ENCODE measurements around the gene KCNN1. TPM values are rescaled to one million over a fixed set of nuclear protein-coding genes. Genes with fewer than 3 reads are reported as not detected.

The KCNN1 gene
- total and polyA plus RNA-seq, 2 donors (not counting 1 experiment from before 2014, with no cell fraction given): under 0.01 TPM; not detected in 1

GRCh38 chr19:17951990-17952976 is 14.6 kb upstream of the KCNN1 start:
- Histone ChIP-seq H3K4me2 (ENCODE audit: extremely low read depth, insufficient read depth, low read length) (no peak overlapping the region), H3K9me3 (ENCODE audit: control insufficient read depth, insufficient read depth, low read depth, low read length) (no peaks in the 10 kb centered on the region), H2AFZ (ENCODE audit: low read length) (no peak overlapping the region), H3K27me3 (ENCODE audit: control insufficient read depth, insufficient read depth, low read length) (peaks cover 45% of the 10 kb centered on the region), H3K4me1 (ENCODE audit: control insufficient read depth, extremely low read depth, insufficient read depth, low read length) (peaks cover 2% of the 10 kb centered on the region), H3K79me2 (ENCODE audit: control insufficient read depth, insufficient read depth, low read length) (no peaks in the 10 kb centered on the region), H3K9ac (ENCODE audit: insufficient read depth, low read length) (no peak overlapping the region), H3K27ac (ENCODE audit: insufficient read depth, low read length) (no peak overlapping the region), H3K4me3 (replicated peaks in 1 of 4; ENCODE audit: control extremely low read depth in 1 of 4, insufficient read depth in 1 of 4, low read depth in 3 of 4, low read length in 4 of 4) (no peak overlapping the region), H4K20me1 (ENCODE audit: control insufficient read depth, extremely low read depth, insufficient read depth, low read length) (no peaks in the 10 kb centered on the region), H3K36me3 (ENCODE audit: control insufficient read depth, insufficient read depth, low read length) (no peaks in the 10 kb centered on the region)
- DNase-seq (ENCODE audit: low read depth in 2 of 2): no peak
- TF ChIP-seq CTCF (conservative IDR thresholded peaks at IDR 0.05 in 1 of 2, IDR thresholded peaks at IDR 0.05 in 1 of 2; ENCODE audit: low read depth in 1 of 2, low read length in 2 of 2): no peak
- TF ChIP-seq EZH2 (IDR thresholded peaks at IDR 0.05; ENCODE audit: low read length, missing control alignments): peak; percentile 98

GRCh38 chr19:17953316-17953801 is 13.5 kb upstream of the KCNN1 start:
- TF ChIP-seq CTCF (conservative IDR thresholded peaks at IDR 0.05 in 1 of 2, IDR thresholded peaks at IDR 0.05 in 1 of 2; ENCODE audit: low read depth in 1 of 2, low read length in 2 of 2) (no peak), EZH2 (IDR thresholded peaks at IDR 0.05; ENCODE audit: low read length, missing control alignments) (no peak)
- H3K4me1 ChIP-seq (ENCODE audit: control insufficient read depth, extremely low read depth, insufficient read depth, low read length): peaks cover 2% of the 10 kb centered on the region
- no peak overlapping the region for H3K4me3 ChIP-seq (replicated peaks in 1 of 4; ENCODE audit: control extremely low read depth in 1 of 4, insufficient read depth in 1 of 4, low read depth in 3 of 4, low read length in 4 of 4)
- no peak for DNase-seq (ENCODE audit: low read depth in 2 of 2)
- no peak overlapping the region for H3K9ac ChIP-seq (ENCODE audit: insufficient read depth, low read length)
- no peaks in the 10 kb centered on the region for H3K9me3 ChIP-seq (ENCODE audit: control insufficient read depth, insufficient read depth, low read depth, low read length)
- no peak overlapping the region for H3K4me2 ChIP-seq (ENCODE audit: extremely low read depth, insufficient read depth, low read length)
- no peaks in the 10 kb centered on the region for H4K20me1 ChIP-seq (ENCODE audit: control insufficient read depth, extremely low read depth, insufficient read depth, low read length)
- no peak overlapping the region for H2AFZ ChIP-seq (ENCODE audit: low read length)
- no peaks in the 10 kb centered on the region for H3K36me3 ChIP-seq (ENCODE audit: control insufficient read depth, insufficient read depth, low read length)
- no peak overlapping the region for H3K27ac ChIP-seq (ENCODE audit: insufficient read depth, low read length)
- H3K27me3 ChIP-seq (ENCODE audit: control insufficient read depth, insufficient read depth, low read length): peaks cover 48% of the 10 kb centered on the region
- H3K79me2 ChIP-seq (ENCODE audit: control insufficient read depth, insufficient read depth, low read length): no peaks in the 10 kb centered on the region

GRCh38 chr19:17953869-17954268 is 13.0 kb upstream of the KCNN1 start:
- Histone ChIP-seq H3K27ac (ENCODE audit: insufficient read depth, low read length) (no peak overlapping the region), H2AFZ (ENCODE audit: low read length) (no peak overlapping the region), H3K4me1 (ENCODE audit: control insufficient read depth, extremely low read depth, insufficient read depth, low read length) (peaks cover 2% of the 10 kb centered on the region), H3K4me3 (replicated peaks in 1 of 4; ENCODE audit: control extremely low read depth in 1 of 4, insufficient read depth in 1 of 4, low read depth in 3 of 4, low read length in 4 of 4) (no peak overlapping the region), H3K9me3 (ENCODE audit: control insufficient read depth, insufficient read depth, low read depth, low read length) (no peaks in the 10 kb centered on the region), H3K36me3 (ENCODE audit: control insufficient read depth, insufficient read depth, low read length) (no peaks in the 10 kb centered on the region), H4K20me1 (ENCODE audit: control insufficient read depth, extremely low read depth, insufficient read depth, low read length) (no peaks in the 10 kb centered on the region), H3K27me3 (ENCODE audit: control insufficient read depth, insufficient read depth, low read length) (peaks cover 48% of the 10 kb centered on the region), H3K9ac (ENCODE audit: insufficient read depth, low read length) (no peak overlapping the region), H3K4me2 (ENCODE audit: extremely low read depth, insufficient read depth, low read length) (no peak overlapping the region), H3K79me2 (ENCODE audit: control insufficient read depth, insufficient read depth, low read length) (no peaks in the 10 kb centered on the region)
- TF ChIP-seq CTCF (conservative IDR thresholded peaks at IDR 0.05 in 1 of 2, IDR thresholded peaks at IDR 0.05 in 1 of 2; ENCODE audit: low read depth in 1 of 2, low read length in 2 of 2) (no peak), EZH2 (IDR thresholded peaks at IDR 0.05; ENCODE audit: low read length, missing control alignments) (no peak)
- no peak for DNase-seq (ENCODE audit: low read depth in 2 of 2)
